IMR-90 (cell line): ENCODE data around the gene TRIM42. TPM values are rescaled to one million over a fixed set of nuclear protein-coding genes. Genes with fewer than 3 reads are reported as not detected.

ENCODE experiments used
- ATAC-seq: fragments of 200-7000 bp; cut with Tn5 transposase; 2 replicates; pipeline ENCODE4 v1.9.1; 2020; ENCODE audit warnings: low read depth, mild to moderate bottlenecking, moderate library complexity
- BruUV-seq: library from RNA; stranded (reverse); fragments of 400-500 nt; replicated peaks from 2 replicates; lab custom pipeline; 2021; lab: Mats Ljungman, UMichigan
- CTCF ChIA-PET: fragments of 300-600 bp; formaldehyde crosslinking; extraction: SDS; loops from one replicate; lab custom pipeline; 2021; ENCODE audit warnings: antibody characterized with exemption; lab: Yijun Ruan, JAX
- POLR2A ChIA-PET: fragments of 300-600 bp; sonication (Branson Sonifier 250); formaldehyde crosslinking; loops from one replicate; lab custom pipeline; 2022; ENCODE audit warnings: antibody characterized with exemption; ENCODE audit not compliant: unreplicated experiment; lab: Charles Lee
- DNase-seq: peaks from one replicate; pipeline ENCODE4 v3.0.0; 2013
- H2AFZ ChIP-seq: replicated peaks from 2 replicates; pipeline ENCODE3; 2013; ENCODE audit warnings: low read length, mild to moderate bottlenecking; ENCODE audit not compliant: poor library complexity
- H2AK5ac ChIP-seq: 2 replicates; pipeline ENCODE4 v1.6.1; 2013; ENCODE audit warnings: low read depth, low read length, inconsistent platforms
- H2AK9ac ChIP-seq: replicated peaks from 2 replicates; pipeline ENCODE3; 2013; ENCODE audit warnings: mild to moderate bottlenecking, low read depth, low read length, moderate library complexity; ENCODE audit not compliant: poor library complexity
- H2BK120ac ChIP-seq: 2 replicates; pipeline ENCODE4 v1.6.1; 2013; ENCODE audit warnings: low read depth, low read length, inconsistent platforms
- H2BK15ac ChIP-seq: 3 replicates; pipeline ENCODE4 v1.6.1; 2013; ENCODE audit warnings: low read depth, low read length, inconsistent platforms
- H2BK20ac ChIP-seq: 2 replicates; pipeline ENCODE4 v1.6.1; 2013; ENCODE audit warnings: low read depth, mild to moderate bottlenecking, inconsistent platforms, low read length, moderate library complexity
- H2BK5ac ChIP-seq: 2 replicates; pipeline ENCODE4 v1.6.1; 2013; ENCODE audit warnings: mild to moderate bottlenecking, low read depth, low read length, inconsistent platforms; ENCODE audit not compliant: poor library complexity, severe bottlenecking
- H3K14ac ChIP-seq: replicated peaks from 2 replicates; pipeline ENCODE4 v1.6.1; 2013; ENCODE audit warnings: low read depth, low read length, inconsistent platforms
- H3K18ac ChIP-seq: 2 replicates; pipeline ENCODE4 v1.6.1; 2013; ENCODE audit warnings: low read depth, low read length, control low read depth
- H3K23ac ChIP-seq: 2 replicates; pipeline ENCODE4 v1.6.1; 2013; ENCODE audit warnings: low read depth, low read length, inconsistent platforms
- H3K27ac ChIP-seq: 2 replicates; pipeline ENCODE4 v1.5.1; 2013; ENCODE audit warnings: mild to moderate bottlenecking, control low read depth, low read length; ENCODE audit not compliant: insufficient read depth
- H3K27me3 ChIP-seq: 2 replicates; pipeline ENCODE4 v1.6.1; 2013; ENCODE audit warnings: low read length; ENCODE audit not compliant: control insufficient read depth, insufficient read depth
- H3K36me3 ChIP-seq: 2 replicates; pipeline ENCODE4 v1.6.1; 2013; ENCODE audit warnings: low read length, mixed read lengths; ENCODE audit not compliant: control insufficient read depth, insufficient read depth
- H3K4ac ChIP-seq: 2 replicates; pipeline ENCODE4 v1.6.1; 2013; ENCODE audit warnings: low read depth, low read length, inconsistent platforms
- H3K4me1 ChIP-seq: 2 replicates; pipeline ENCODE4 v1.6.1; 2013; ENCODE audit warnings: low read length, mixed read lengths; ENCODE audit not compliant: control insufficient read depth, insufficient read depth
- H3K4me2 ChIP-seq: 2 replicates; pipeline ENCODE4 v1.6.1; 2013; ENCODE audit warnings: low read depth, mild to moderate bottlenecking, control low read depth, low read length, moderate library complexity
- H3K4me3 ChIP-seq: 2 replicates; pipeline ENCODE4 v1.5.1; 2013; ENCODE audit warnings: low read depth, mild to moderate bottlenecking, control low read depth, low read length, moderate library complexity; ENCODE audit not compliant: insufficient read depth
- H3K56ac ChIP-seq: 2 replicates; pipeline ENCODE4 v1.6.1; 2013; ENCODE audit warnings: low read length, inconsistent platforms; ENCODE audit not compliant: insufficient read depth; ENCODE audit errors: extremely low read depth
- H3K79me1 ChIP-seq, 2 experiments: 2 replicates each; pipeline ENCODE4 v1.6.1; 2013; ENCODE audit warnings: low read length in 2 of 2, inconsistent platforms in 1 of 2, low read depth in 1 of 2
- H3K9ac ChIP-seq: 2 replicates; pipeline ENCODE4 v1.6.1; 2013; ENCODE audit warnings: low read depth, low read length, control low read depth
- H3K9me1 ChIP-seq: 2 replicates; pipeline ENCODE4 v1.6.1; 2013; ENCODE audit warnings: low read length, inconsistent platforms; ENCODE audit not compliant: insufficient read depth
- H3K9me3 ChIP-seq: 2 replicates; pipeline ENCODE4 v1.6.1; 2013; ENCODE audit warnings: low read length; ENCODE audit not compliant: control insufficient read depth, insufficient read depth
- H4K20me1 ChIP-seq: 2 replicates; pipeline ENCODE4 v1.6.1; 2013; ENCODE audit warnings: low read length, inconsistent platforms; ENCODE audit not compliant: insufficient read depth
- H4K5ac ChIP-seq: 2 replicates; pipeline ENCODE4 v1.6.1; 2013; ENCODE audit warnings: mild to moderate bottlenecking, low read depth, low read length, control low read depth
- H4K8ac ChIP-seq, 2 experiments: 2 replicates each; pipeline ENCODE4 v1.6.1; 2013; ENCODE audit warnings: low read depth in 2 of 2, low read length in 2 of 2, control low read depth in 1 of 2, inconsistent platforms in 1 of 2
- H4K91ac ChIP-seq: 2 replicates; pipeline ENCODE4 v1.6.1; 2013; ENCODE audit warnings: low read depth, low read length, inconsistent platforms; ENCODE audit not compliant: insufficient read depth
- CEBPB ChIP-seq: IDR thresholded peaks from 2 replicates; pipeline ENCODE4 v1.6.1; 2012; ENCODE audit warnings: low read depth, low read length, improper control_type of control experiment
- FOS ChIP-seq: fragments of 150-350 bp; IDR thresholded peaks from 2 replicates; pipeline ENCODE4 v1.6.1; 2016; ENCODE audit warnings: low read depth, low read length
- MAFK ChIP-seq: IDR thresholded peaks from 2 replicates; pipeline ENCODE4 v1.6.1; 2012; ENCODE audit warnings: low read depth, low read length, improper control_type of control experiment
- MAZ ChIP-seq: IDR thresholded peaks from 2 replicates; pipeline ENCODE4 v1.6.1; 2012; ENCODE audit warnings: low read depth, mild to moderate bottlenecking, low read length, improper control_type of control experiment, moderate library complexity, borderline replicate concordance
- NFE2L2 ChIP-seq: fragments of 150-350 bp; IDR thresholded peaks from 2 replicates; pipeline ENCODE4 v1.6.1; 2016; ENCODE audit warnings: low read depth, mild to moderate bottlenecking, low read length
- POLR2A ChIP-seq: IDR thresholded peaks from 2 replicates; pipeline ENCODE4 v1.6.1; 2012; ENCODE audit warnings: mild to moderate bottlenecking, low read depth, low read length
- SMC3 ChIP-seq: fragments of 150-350 bp; IDR thresholded peaks from 2 replicates; pipeline ENCODE4 v1.6.1; 2016; ENCODE audit warnings: low read depth, mild to moderate bottlenecking, antibody characterized with exemption, low read length, moderate library complexity
- WGBS, 2 experiments: methylation state at CpG; one replicate each; pipeline versions ENCODE4 v1.1.5 to v1.1.7; 2013; ENCODE audit warnings: missing lambda C conversion rate in 2 of 2; ENCODE audit not compliant: insufficient read length in 1 of 2; ENCODE audit errors: extremely low coverage in 2 of 2; 5-methylcytosine and 5-hydroxymethylcytosine counted together
- dilution Hi-C: fragments of 300-500 bp; cut with HindIII; formaldehyde crosslinking; loops from one replicate; pipeline ENCODE4 v1.14.3; 2018; ENCODE audit warnings: low sequenced_read_pairs; ENCODE audit not compliant: unreplicated experiment
- in situ Hi-C: fragments of 300-500 bp; cut with MboI; formaldehyde crosslinking; loops from 3 replicates; pipeline ENCODE4 v1.14.3; 2019; ENCODE audit warnings: low sequenced_read_pairs, inconsistent platforms, mixed read lengths
- intact Hi-C: fragments of 100-400 bp; cut with micrococcal nuclease; formaldehyde crosslinking; loops from 2 replicates; pipeline ENCODE4 v1.10.0; 2022
- polyA plus RNA-seq, 3 experiments: library from polyadenylated mRNA; depleted of rRNA; stranded (reverse); fragments of >200 nt; gene quantifications; 2 replicates each; pipeline ENCODE4 v1.2.3, GENCODE V29; 2012; ENCODE audit warnings: low replicate concordance in 1 of 3
- total RNA-seq: library from RNA; depleted of rRNA; stranded (reverse); fragments of >200 nt; gene quantifications from 2 replicates; pipeline ENCODE4 v1.2.3, GENCODE V29; 2012
- TF ChIP-seq, protein P1 (sequence below): conservative IDR thresholded peaks from 2 replicates; pipeline ENCODE4 v1.5.1; 2012; ENCODE audit warnings: mild to moderate bottlenecking, low read depth, low read length, improper control_type of control experiment
- TF ChIP-seq, protein P2 (sequence below): fragments of 150-350 bp; IDR thresholded peaks from 2 replicates; pipeline ENCODE4 v1.6.1; 2017; ENCODE audit warnings: mild to moderate bottlenecking, antibody characterized with exemption, low read length, low read depth

Gene TRIM42
- total and polyA plus RNA-seq, 2 of the 4 experiments (the other 2 are of a cell fraction), result not detected

DNA sequence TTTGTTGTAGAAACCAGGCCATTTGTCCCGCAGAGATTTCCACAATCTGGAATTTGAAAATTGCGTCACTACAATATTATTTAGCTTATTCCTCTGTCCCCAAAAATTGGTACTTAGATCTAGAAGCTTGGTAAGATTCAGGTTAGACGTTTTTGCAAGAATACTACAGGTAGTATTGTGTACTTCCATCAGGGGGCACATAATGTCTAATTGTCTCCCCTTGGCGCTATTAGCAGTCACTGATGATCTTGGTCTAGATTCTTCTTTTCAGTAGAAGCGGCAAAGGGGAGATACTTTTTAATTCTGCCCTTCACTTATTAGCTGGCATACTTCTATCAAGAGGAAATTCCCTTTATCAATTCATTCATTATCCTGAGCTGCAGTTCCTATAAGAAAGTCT lies 42.6 kb upstream of the TRIM42 start:
- Histone ChIP-seq H3K27me3 (no peaks in the 10 kb centered on the region), H4K5ac (no peak overlapping the region), H3K36me3 (no peaks in the 10 kb centered on the region), H3K9me1 (no peaks in the 10 kb centered on the region), H2BK5ac (no peak overlapping the region), H3K23ac (no peak overlapping the region), H2BK20ac (no peak overlapping the region), H2BK15ac (no peak overlapping the region), H2AK9ac (no peak overlapping the region), H2AK5ac (no peak overlapping the region), H3K9me3 (peaks cover 4% of the 10 kb centered on the region; the same call in 1 of the 2 replicates), H3K4me1 (no peaks in the 10 kb centered on the region), H3K56ac (no peak overlapping the region), H2BK120ac (no peak overlapping the region), H4K20me1 (no peaks in the 10 kb centered on the region), H3K4me2 (no peak overlapping the region), H3K4ac (no peak overlapping the region), H3K79me1 (no peaks in the 10 kb centered on the region), H3K9ac (no peak overlapping the region), H4K91ac (no peak overlapping the region), H3K14ac (no peak overlapping the region), H3K4me3 (no peak overlapping the region), H3K27ac (no peak overlapping the region), H2AFZ (no peak overlapping the region), H4K8ac (no peak overlapping the region), H3K18ac (no peak overlapping the region)
- BruUV-seq, result no TSS peak
- intact Hi-C loops (no loop called here), dilution Hi-C loops (no loop called here), in situ Hi-C loops (no loop called here)
- CTCF ChIA-PET, result no interaction called here
- TF ChIP-seq SMC3, result no peak
- TF ChIP-seq CEBPB, result no peak
- TF ChIP-seq, protein P1, sequence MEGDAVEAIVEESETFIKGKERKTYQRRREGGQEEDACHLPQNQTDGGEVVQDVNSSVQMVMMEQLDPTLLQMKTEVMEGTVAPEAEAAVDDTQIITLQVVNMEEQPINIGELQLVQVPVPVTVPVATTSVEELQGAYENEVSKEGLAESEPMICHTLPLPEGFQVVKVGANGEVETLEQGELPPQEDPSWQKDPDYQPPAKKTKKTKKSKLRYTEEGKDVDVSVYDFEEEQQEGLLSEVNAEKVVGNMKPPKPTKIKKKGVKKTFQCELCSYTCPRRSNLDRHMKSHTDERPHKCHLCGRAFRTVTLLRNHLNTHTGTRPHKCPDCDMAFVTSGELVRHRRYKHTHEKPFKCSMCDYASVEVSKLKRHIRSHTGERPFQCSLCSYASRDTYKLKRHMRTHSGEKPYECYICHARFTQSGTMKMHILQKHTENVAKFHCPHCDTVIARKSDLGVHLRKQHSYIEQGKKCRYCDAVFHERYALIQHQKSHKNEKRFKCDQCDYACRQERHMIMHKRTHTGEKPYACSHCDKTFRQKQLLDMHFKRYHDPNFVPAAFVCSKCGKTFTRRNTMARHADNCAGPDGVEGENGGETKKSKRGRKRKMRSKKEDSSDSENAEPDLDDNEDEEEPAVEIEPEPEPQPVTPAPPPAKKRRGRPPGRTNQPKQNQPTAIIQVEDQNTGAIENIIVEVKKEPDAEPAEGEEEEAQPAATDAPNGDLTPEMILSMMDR, result no peak
- TF ChIP-seq MAZ, result no peak
- no peak for TF ChIP-seq FOS
- TF ChIP-seq POLR2A, result no peak
- TF ChIP-seq, protein P2, sequence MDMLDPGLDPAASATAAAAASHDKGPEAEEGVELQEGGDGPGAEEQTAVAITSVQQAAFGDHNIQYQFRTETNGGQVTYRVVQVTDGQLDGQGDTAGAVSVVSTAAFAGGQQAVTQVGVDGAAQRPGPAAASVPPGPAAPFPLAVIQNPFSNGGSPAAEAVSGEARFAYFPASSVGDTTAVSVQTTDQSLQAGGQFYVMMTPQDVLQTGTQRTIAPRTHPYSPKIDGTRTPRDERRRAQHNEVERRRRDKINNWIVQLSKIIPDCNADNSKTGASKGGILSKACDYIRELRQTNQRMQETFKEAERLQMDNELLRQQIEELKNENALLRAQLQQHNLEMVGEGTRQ, result no peak
- no peak for TF ChIP-seq MAFK
- TF ChIP-seq NFE2L2, result no peak
- WGBS, 2 experiments, result no CpG with 5 or more reads among the region's 5 CpGs
- ATAC-seq, result no peak
- DNase-seq, result no peak
- POLR2A ChIA-PET, result no interaction called here
